ENCODE measurements around the gene CDH22. TPM values are rescaled to one million over a fixed set of nuclear protein-coding genes. Genes with fewer than 3 reads are reported as not detected.

CDH22 gene
- total and polyA plus RNA-seq, 2 donors (not counting 1 experiment from before 2014, with no cell fraction given): not detected

- no peak for TF ChIP-seq EZH2 (IDR thresholded peaks at IDR 0.05; ENCODE audit: low read length, missing control alignments)
- TF ChIP-seq CTCF (conservative IDR thresholded peaks at IDR 0.05 in 1 of 2, IDR thresholded peaks at IDR 0.05 in 1 of 2; ENCODE audit: low read depth in 1 of 2, low read length in 2 of 2): no peak
- Histone ChIP-seq H3K4me2 (ENCODE audit: extremely low read depth, insufficient read depth, low read length) (no peak overlapping the region), H3K27ac (ENCODE audit: insufficient read depth, low read length) (no peak overlapping the region), H3K36me3 (ENCODE audit: control insufficient read depth, insufficient read depth, low read length) (no peaks in the 10 kb centered on the region), H3K79me2 (ENCODE audit: control insufficient read depth, insufficient read depth, low read length) (no peaks in the 10 kb centered on the region), H4K20me1 (ENCODE audit: control insufficient read depth, extremely low read depth, insufficient read depth, low read length) (no peaks in the 10 kb centered on the region), H3K9ac (ENCODE audit: insufficient read depth, low read length) (no peak overlapping the region), H3K4me3 (replicated peaks in 1 of 4; ENCODE audit: control extremely low read depth in 1 of 4, insufficient read depth in 1 of 4, low read depth in 3 of 4, low read length in 4 of 4) (no peak overlapping the region), H2AFZ (ENCODE audit: low read length) (no peak overlapping the region), H3K27me3 (ENCODE audit: control insufficient read depth, insufficient read depth, low read length) (peaks cover 20% of the 10 kb centered on the region), H3K9me3 (ENCODE audit: control insufficient read depth, insufficient read depth, low read depth, low read length) (no peaks in the 10 kb centered on the region), H3K4me1 (ENCODE audit: control insufficient read depth, extremely low read depth, insufficient read depth, low read length) (no peaks in the 10 kb centered on the region)
- no peak for DNase-seq (ENCODE audit: low read depth in 2 of 2)
Observed at GRCh38 chr20:46137816-46138215, 170.5 kb downstream of the CDH22 start.

- no peak for DNase-seq (ENCODE audit: low read depth in 2 of 2)
- Histone ChIP-seq H2AFZ (ENCODE audit: low read length) (no peak overlapping the region), H4K20me1 (ENCODE audit: control insufficient read depth, extremely low read depth, insufficient read depth, low read length) (no peaks in the 10 kb centered on the region), H3K36me3 (ENCODE audit: control insufficient read depth, insufficient read depth, low read length) (no peaks in the 10 kb centered on the region), H3K9me3 (ENCODE audit: control insufficient read depth, insufficient read depth, low read depth, low read length) (no peaks in the 10 kb centered on the region), H3K9ac (ENCODE audit: insufficient read depth, low read length) (no peak overlapping the region), H3K27ac (ENCODE audit: insufficient read depth, low read length) (no peak overlapping the region), H3K79me2 (ENCODE audit: control insufficient read depth, insufficient read depth, low read length) (no peaks in the 10 kb centered on the region), H3K4me3 (replicated peaks in 1 of 4; ENCODE audit: control extremely low read depth in 1 of 4, insufficient read depth in 1 of 4, low read depth in 3 of 4, low read length in 4 of 4) (no peak overlapping the region), H3K4me2 (ENCODE audit: extremely low read depth, insufficient read depth, low read length) (no peak overlapping the region), H3K27me3 (ENCODE audit: control insufficient read depth, insufficient read depth, low read length) (peaks cover 16% of the 10 kb centered on the region), H3K4me1 (ENCODE audit: control insufficient read depth, extremely low read depth, insufficient read depth, low read length) (no peaks in the 10 kb centered on the region)
- TF ChIP-seq EZH2 (IDR thresholded peaks at IDR 0.05; ENCODE audit: low read length, missing control alignments) (no peak), CTCF (conservative IDR thresholded peaks at IDR 0.05 in 1 of 2, IDR thresholded peaks at IDR 0.05 in 1 of 2; ENCODE audit: low read depth in 1 of 2, low read length in 2 of 2) (no peak)
Observed at GRCh38 chr20:46135856-46136633, 172.3 kb downstream of the CDH22 start.

GRCh38 chr20:46134716-46135115, 173.6 kb downstream of the CDH22 start:
- Histone ChIP-seq H3K4me1 (ENCODE audit: control insufficient read depth, extremely low read depth, insufficient read depth, low read length) (no peaks in the 10 kb centered on the region), H3K9me3 (ENCODE audit: control insufficient read depth, insufficient read depth, low read depth, low read length) (no peaks in the 10 kb centered on the region), H3K4me3 (replicated peaks in 1 of 4; ENCODE audit: control extremely low read depth in 1 of 4, insufficient read depth in 1 of 4, low read depth in 3 of 4, low read length in 4 of 4) (no peak overlapping the region), H3K79me2 (ENCODE audit: control insufficient read depth, insufficient read depth, low read length) (no peaks in the 10 kb centered on the region), H2AFZ (ENCODE audit: low read length) (no peak overlapping the region), H3K36me3 (ENCODE audit: control insufficient read depth, insufficient read depth, low read length) (no peaks in the 10 kb centered on the region), H3K9ac (ENCODE audit: insufficient read depth, low read length) (no peak overlapping the region), H4K20me1 (ENCODE audit: control insufficient read depth, extremely low read depth, insufficient read depth, low read length) (no peaks in the 10 kb centered on the region), H3K27ac (ENCODE audit: insufficient read depth, low read length) (no peak overlapping the region), H3K4me2 (ENCODE audit: extremely low read depth, insufficient read depth, low read length) (no peak overlapping the region), H3K27me3 (ENCODE audit: control insufficient read depth, insufficient read depth, low read length) (peaks cover 10% of the 10 kb centered on the region)
- no peak for DNase-seq (ENCODE audit: low read depth in 2 of 2)
- TF ChIP-seq CTCF (conservative IDR thresholded peaks at IDR 0.05 in 1 of 2, IDR thresholded peaks at IDR 0.05 in 1 of 2; ENCODE audit: low read depth in 1 of 2, low read length in 2 of 2) (no peak), EZH2 (IDR thresholded peaks at IDR 0.05; ENCODE audit: low read length, missing control alignments) (no peak)
